Hematopoietic multipotent progenitor cell treated with erythropoietin and hydrocortisone succinate and interleukin-3 and kit ligand, for 8 days (in vitro differentiated cells): Measurements from ENCODE around the gene AKT1S1.
A peak's percentile ranks its signal among the peaks of the same experiment; 100 is the strongest.

ENCODE experiments used
- DNase-seq: peaks from one replicate; pipeline ENCODE4 v3.0.0-alpha.2; 2015

AKT1S1 gene

DNA sequence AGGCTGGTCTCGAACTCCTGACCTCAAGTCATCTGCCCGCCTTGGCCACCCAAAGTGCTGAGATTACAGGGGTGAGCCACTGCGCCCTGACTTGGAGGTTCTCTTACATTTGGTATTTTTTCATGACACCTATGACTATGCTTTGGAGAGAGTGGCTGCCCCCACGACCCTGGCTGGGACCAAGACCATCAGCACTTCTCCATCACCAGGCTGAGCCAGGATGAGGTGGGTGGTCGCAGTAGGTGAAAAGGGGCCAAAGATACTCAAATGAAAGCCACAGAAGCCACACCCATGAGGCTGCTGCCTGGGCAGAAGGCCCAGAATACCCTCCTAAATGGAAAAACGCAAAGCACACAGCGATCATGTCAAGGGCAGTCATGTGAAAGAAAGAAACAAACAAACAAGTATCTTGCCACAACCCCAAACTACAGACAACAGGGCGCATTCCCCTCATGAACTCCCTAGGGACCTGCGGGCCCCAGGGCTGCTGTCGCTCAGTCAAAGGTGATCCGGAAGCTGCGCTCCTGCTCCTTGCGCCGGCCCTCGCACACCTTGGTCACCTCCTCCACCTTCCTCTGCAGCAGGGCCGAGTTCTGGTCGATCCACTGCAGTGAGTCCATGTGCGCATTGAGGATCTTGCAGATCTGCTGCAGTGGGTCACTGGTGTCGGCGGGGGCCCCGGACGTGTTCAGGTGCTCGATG is 30.7 kb upstream of the AKT1S1 start:
- no peak for DNase-seq

DNA sequence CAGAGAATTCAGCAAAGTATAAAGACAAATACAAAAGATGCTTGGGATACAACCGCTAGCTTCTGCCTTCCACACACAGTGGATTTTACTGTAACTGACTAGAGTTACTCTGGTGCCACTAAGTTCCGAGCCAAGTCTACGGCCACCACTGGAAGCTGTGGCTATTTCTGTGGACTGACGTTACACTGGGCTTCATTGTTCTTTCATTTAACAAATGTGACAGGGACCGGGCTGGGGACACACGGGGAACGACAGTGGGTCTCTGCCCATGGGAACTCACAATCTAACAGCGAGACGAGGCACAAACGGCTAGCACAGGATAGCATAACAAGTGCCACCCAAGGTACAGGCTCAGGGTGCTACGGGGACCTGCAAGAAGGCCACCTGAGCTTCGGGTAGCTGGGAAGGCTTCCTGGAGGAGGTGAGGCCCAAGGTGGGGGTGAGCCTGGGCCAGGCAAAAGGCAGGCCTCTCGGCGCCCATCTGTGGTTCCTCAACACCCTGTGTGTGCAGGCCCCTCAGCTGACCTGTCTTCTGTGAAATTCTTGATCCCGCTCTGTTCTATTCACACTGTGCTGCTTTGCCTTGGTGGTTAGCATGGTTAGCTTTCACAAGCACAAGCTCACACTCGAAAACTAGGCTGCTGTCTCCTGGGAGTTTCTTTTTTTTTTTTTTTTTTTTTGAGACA is 29.9 kb upstream of the AKT1S1 start:
- no peak for DNase-seq

DNA sequence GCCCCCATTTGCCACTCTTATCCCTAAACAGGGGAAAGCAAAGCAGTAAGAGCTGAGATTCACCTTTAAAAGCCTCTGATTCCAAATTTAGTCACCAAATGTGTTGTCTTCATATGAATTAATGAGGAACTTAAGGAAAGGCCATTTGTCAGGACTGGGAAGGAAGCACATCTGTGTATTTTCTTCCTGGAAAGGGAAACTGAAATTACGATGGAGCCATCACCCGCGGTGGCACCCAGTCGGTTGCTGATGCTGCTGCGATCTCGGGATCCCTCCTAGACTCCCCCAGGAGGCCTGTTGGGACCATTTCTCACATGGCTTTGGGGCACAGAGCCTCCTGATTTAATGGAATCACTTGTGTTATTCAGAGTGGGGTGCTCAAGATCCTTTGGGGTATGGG is 27.0 kb upstream of the AKT1S1 start:
- DNase-seq: no peak

DNA sequence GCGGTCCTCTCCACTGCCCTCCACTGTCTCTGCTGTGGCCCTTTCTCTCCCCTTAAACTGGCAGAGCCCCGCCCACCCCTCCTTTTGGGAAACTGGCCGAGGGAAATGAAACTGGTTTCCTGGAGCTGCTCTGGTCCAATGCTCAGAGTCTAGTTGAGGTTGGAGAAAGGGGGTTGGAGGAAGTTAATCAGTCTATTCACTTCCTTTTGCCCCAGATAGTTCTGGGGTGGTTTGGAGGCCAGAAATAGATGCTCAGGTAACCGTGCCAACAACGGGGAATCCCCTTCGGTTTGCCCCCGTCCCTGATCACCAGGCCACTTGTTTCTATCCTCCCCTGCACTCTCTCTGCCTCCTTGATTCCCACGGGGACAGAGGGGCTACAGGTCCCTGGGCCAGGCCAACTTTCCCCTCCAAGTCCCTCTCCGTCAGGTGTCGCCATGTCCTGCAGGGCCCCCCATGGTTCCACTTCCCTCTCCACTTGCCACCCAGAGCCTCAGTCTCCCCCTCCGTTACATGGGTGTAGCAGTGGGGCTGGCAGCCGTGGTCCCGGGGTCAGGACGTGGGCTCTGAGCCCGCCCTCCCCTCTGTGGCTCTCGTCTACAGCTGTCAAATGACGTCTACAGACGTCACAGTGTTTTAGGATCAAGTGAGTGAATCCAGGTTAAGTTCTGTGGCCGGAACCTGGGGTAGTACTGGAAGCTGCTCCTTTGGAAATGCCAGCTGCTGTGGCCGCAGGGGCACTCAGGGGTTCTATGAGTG is 19.9 kb upstream of the AKT1S1 start, which contains the start of gene IL4I1:
TSS of gene IL4I1 (minus strand) at position 25 of the 759 bp plus-strand sequence. CDS start 727 bp downstream, outside the sequence.
- no peak for DNase-seq

DNA sequence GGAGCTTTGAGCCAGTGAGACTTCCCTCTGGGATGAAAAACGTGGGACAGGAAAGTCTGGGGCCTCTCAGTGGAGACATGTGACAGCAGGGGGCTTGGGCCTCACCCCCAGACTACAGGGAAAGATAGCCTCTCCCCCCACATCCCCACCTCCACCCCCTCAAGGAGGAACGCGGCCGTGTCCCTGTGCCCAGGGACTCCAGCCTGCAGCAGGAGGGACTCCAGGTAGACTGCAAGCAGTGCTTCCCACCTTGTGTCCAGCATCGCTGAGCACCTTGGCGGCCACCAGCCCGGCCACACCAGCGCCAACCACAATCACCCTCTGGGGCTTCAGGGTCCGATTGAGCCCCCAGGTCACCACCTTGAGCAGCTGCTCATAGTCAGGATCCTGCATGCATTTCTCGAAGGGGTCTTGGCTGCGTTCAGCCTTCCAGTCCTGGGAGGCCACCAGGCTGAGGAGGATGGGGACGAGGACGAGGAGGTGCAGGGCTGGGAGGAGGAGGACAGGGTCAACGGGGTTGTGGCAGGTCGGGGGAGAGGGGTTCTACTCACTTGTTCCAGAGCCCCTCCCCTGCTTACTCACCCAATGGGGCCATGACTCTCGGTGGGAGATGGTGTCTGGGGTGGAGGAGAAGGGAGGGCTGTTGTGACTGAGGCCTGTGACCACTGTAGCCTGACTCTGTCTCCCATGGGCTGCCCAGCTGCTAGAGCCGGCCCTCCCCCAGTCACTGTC is 18.6 kb upstream of the AKT1S1 start:
- DNase-seq: no peak

DNA sequence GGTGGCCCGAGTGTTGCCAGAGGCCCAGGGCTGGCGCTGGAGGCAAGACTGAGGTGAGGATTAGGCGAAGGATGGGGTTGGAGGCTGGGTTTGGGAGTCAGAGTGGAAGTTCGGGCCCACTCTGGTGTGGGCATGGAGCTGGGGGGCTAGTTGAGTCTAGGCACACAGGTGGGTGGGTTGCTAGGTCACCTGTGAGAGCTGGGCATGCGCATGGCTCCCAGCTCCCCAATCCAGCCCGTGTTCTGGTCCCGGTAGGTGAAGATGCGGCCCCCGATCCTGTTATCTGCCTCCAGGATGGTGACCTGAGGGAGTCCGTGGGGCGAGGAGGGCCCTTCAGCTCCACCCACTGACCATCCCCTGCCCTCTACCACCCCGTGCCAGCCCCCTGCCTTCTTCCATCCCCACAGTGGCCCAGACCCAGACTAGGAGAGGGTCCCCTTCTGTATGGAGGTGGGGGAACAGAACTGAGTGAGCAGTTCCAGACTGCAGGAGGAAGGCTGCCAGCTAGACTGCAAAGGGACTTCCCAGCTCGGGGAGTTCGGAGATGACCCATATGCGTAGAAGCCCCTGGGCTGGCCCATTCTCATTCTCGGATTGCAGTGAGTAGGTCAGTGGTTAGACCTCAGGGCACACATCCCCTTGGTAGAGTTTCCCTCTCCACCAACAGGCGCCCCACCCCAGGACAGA is 17.9 kb upstream of the AKT1S1 start:
- DNase-seq: no peak

DNA sequence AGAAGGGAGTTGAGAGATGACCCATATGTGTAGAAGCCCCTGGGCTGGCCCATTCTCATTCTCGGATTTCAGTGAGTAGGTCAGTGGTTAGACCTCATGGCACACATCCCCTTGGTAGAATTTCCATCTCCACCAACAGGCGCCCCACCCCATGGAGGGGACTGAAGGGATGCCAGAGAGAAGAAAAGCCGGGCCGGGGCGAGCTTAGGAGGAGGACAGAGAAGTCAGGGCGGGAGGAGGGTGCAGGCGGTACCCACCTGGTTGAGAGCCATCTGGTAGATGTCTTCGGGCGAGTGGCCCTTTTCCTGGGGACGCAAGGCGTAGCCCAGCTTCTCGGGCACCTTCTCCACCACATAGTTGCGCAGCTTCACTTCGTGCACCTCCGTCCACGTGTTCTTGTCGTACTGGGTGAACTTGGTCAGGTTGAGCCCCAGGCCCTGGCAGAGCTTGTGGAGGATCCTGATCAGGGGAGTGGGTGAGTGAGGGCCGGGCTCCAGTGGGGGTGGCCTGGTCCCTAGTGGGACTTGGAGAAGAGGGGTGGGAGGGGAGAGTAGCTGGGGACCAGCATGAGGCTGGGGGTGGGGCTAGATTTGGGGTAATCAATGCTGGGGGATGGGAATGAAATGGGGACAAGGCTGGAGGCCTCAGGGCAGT is 17.0 kb upstream of the AKT1S1 start:
- DNase-seq: no peak

DNA sequence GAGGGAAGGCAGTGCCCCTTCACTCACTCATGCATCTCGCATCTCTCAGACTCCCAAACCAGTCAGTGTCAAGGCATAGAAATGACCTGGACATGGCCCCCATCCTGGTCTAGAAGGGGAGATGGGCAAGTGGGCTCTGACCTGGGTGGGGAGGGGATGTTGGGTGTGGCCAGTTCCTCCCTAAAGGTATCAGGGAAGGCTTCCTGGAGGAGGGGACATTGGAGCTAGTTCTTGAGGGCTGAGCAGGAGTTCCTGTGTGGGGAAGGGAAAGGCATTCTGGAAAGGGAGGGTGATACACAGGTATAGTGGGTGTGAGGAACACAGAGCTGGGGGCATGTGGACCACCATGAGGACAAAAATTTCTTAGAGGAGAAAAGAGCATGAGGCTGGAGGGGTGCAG is 15.6 kb upstream of the AKT1S1 start:
- DNase-seq: no peak

DNA sequence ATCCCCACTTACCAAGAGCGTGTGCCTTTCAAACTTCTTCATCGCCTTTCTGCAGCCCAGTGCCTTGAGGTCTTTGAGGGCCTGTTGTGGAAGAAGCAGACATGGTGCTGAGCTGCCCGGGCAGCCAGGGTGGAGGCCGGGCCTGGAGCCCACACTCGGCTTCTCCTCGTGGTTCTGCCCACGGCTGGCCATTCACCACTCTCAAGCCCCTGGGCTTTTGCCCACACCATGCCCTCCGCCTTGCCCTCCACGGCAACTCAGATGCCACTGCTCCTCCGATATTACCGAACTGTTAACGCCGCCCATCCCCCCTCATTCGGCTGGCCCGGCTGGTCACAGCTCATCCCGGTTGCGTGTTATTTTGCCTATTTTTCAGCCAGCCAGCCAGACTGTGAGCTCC is 14.2 kb upstream of the AKT1S1 start:
- no peak for DNase-seq

DNA sequence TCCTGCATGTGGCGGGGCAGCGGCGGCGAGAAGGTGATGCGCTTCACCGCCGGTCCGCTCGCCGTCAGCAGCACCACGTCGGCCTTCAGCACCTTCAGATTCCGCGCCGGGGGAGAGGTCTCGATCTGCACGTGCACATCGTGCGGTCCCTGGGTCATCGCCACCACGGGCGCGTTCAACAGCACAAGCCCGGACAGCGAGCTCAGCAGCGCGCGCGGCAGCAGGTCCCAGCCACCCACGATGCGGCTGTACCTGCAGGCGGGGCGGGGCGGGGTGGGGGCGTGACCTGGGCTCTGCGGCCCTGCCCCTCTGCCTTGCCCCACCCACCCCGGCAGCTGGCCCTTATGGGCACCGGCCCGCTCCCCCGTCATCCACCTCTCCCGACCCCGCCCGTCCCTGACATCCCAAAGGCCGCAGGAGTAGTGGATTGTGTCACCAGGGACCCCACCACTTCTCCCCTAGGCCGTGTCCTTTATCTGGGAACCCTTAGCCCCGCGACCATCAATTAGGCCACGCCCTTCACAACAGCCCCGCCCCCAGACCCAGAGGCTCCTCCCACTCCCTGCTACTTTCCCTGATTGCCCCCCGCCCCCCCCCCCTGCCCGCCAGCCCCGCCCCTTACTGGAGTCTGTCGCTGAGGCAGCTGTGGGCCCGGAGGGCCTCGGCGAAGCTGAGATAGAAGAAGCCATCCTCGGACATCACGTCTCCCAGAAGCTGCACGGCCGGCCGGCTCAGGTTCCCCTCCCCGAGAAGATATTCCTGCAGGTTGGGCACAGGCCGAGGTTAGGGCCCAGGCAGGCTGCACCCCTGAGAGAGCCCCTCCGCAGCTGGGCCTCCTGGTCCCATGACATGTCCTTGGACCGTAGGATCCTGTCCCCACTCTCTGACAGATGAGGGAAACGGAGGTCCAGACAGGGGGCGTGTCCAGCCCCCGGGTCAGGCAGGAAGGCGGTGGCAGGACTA is 13.5 kb upstream of the AKT1S1 start:
- DNase-seq: no peak

DNA sequence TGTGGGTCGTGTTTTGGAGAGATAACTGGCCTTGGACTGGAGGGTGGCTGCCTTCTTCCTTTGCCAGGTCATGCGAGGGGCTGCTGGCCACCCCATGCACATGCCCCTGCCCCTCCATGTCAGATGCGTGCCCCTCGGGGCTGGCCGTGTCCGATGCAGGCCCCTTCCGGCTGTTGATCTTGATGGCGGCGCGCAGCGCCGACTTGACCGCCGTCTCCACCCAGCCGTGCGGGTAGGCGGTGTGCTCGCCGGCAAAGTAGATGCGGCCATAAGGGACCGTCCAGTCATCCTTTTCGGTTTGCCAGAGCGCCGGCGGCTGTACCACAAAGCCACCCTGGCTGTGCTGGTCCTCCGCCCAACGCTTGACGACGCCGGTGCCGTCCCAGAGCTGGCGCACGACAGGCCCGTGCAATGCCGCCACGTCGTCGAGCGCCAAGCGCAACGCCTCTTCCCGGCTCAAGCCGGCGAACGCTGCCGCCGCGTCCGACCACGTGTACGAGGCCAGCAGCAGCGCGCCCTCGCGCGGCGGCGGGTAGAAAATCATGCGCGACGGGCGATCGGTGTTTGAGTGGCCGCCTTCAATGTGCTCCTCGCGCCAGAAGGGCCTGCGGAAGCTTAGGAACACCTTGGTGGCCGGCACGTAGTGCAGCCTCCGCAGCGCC is 12.7 kb upstream of the AKT1S1 start:
- peak; percentile 85 for DNase-seq

DNA sequence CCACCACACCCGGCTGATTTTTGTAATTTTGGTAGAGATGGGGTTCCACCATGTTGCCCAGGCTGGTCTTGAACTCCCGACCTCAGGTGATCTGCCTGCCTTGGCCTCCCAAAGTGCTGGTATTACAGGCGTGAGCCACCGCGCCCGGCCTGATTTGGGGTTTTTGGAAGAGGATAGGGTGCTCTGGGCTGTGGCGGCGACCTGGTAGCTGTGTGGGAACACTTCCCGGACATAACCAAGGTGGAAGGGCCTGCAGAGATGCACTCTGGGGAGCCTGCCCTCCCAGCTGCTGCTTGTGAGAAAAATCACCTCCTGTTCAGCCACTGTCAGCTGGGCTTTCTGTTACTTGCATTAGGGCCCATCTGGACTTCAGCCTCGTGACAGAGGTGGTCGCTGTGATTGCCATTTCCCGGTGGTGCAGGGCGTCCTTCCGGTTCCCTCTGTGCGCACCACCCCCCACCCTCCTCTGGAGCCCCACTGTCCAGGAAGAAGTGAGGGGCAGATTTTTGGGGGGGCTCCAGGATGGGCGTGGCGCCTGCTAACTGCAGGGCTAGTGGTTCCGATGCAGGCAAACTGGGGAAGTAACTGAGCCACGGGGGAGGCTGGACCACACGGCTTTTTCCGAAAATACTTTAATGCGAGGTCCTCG is 12.0 kb upstream of the AKT1S1 start:
- DNase-seq: no peak

DNA sequence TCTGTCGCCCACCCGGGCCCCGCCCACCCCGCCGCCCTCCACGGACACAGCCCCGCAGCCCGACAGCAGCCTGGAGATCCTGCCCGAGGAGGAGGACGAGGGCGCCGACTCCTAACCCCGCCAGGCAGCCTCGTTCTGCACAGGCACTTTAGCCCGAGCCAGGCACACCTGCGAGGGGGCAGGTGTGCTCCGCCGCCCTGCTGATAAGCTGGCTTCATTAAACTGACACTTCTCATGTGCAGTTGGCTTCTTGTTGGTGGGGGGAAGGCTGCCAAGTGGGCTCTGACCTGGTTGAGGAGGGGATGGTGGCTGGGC is 11.3 kb upstream of the AKT1S1 start:
- DNase-seq: no peak

DNA sequence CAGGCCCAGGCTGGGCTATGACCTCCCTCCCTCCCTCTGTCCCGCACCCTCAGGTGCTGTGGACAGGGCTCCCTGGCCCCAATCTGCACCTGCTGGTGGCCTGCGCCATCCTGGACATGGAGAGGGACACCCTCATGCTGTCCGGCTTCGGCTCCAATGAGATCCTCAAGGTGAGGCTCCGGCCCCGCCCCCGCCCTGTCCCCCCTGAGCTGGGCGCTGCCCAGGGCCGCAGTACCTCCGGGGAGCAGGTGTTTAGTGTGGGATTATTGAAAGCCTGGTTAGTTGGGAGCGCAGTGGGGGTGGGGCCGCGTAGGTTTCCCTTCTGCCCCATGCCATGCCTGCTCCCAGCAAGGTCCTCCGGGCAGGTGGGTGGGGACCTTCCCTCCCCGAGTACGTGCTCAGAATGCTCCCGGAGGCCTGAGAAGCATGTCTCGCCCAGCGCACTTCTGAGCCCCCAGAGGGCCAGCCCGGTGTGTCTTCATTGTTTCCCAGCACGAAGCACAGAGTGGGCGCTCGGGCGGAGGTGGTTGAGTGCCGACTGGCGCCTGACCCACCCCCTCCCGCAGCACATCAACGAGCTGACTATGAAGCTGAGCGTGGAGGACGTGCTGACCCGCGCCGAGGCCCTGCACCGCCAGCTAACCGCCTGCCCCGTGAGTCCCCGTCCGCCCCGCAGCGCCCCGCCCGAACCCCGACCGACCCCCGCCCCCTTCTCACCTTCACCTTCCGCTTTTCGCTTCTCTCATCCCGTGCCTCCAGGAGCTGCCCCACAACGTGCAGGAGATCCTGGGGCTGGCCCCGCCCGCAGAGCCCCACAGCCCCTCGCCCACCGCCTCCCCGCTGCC is 10.7 kb upstream of the AKT1S1 start:
- no peak for DNase-seq

DNA sequence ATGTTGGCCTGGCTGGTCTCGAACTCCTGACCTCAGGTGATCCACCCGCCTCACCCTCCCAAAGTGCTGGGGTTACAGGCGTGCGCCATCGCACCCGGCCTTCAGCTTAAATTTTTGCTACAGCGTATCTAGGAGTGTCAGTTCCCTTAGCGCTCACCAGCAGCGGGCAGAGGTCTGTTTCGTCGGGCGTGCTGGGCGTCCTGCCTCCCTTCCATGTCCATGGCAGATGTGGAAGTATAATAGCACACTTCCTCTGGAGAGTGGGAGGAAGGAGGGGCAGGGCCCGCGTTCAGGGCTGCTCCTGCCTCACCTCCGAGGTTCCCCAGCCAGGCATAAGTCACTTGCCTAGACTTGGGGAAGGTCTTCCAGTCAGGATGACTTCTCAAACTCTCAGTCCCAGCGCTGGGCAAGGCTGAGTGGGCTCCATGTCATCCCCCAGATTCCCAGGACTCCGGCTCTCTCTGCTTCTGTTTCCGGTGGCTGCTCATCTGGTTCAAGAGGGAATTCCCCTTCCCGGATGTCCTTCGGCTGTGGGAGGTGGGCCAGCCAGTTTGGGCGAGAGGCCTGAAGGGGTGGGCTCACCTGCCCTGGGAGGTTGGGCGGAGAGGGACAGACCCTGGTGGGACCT is 10.0 kb upstream of the AKT1S1 start:
- DNase-seq: no peak

DNA sequence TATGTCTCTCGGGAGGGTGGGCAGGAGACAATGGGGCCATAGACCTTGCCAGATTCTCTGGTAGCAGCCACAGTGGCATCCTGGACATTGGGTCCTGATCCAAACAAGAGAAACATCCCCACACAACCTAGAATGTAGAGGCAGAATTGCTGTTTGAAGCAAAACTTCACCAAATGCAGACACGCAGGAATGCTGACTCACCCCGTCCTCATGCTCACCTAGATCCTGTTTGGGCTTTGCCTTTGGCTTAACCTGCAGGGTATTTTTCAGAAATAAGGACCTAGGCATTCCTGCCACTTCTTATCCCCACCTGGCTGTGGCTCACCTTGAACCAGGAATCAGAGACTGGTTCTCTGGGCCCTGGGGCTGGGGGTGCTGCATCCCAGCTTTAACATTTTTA is 7.6 kb upstream of the AKT1S1 start:
- DNase-seq: no peak

DNA sequence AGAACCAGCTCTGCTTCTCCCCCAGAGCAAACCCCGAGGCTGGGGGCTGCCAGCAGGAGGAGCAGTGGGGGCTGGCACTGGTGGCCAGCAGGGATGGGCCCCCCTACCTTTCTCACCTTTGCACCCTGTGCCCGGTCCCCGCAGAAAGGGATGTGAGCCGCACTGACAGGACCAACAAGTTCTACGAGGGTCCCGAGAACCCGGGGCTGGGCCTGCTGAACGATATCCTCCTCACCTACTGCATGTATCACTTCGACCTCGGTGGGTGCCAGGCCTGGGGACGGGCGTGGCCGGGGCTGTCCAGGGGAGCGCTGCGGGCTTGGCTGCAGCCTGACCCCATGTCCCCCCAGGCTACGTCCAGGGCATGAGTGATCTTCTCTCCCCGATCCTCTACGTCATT is 7.0 kb upstream of the AKT1S1 start:
- DNase-seq: no peak

DNA sequence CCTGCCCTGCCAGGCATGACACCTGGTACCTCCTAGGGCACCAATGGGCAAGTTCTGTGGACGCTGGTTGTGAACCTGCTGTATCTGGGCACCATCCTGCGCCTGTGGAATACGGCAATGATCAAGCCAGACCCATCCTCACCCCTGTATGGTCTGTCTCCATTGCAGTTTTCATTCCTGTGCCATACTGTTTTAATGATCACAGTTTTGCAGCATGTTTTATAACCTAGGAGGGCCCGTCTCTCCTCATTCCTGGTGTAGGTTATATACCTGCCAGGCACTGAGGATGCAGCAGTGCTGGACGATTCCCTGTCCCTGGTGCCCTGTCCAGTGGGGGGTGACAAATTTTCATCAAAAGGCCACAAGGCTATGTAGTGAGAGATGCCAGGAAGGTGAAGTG is 5.9 kb upstream of the AKT1S1 start:
- DNase-seq: no peak

DNA sequence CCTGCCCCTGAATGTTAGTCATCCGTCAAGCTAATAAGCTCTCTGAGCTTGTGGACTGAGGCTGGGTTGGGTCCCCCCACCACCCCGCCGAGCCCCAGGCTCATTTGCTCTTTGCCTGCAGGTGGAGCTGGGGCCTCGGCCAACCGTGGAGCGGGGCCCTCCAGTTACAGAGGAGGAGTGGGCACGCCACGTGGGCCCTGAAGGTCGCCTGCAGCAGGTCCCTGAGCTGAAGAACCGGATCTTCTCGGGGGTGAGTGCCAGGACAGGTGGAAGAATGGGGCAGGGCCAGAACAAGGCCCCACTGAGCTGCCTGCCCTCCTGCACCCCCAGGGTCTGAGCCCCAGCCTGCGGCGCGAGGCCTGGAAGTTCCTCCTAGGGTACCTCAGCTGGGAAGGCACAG is 5.5 kb upstream of the AKT1S1 start:
- DNase-seq: no peak
